Progenitor cell of endocrine pancreas (in vitro differentiated cells): ENCODE data around the gene CTSS. TPM values are rescaled to one million over a fixed set of nuclear protein-coding genes. Genes with fewer than 3 reads are reported as not detected.
A peak's percentile ranks its signal among the peaks of the same experiment; 100 is the strongest.
"Not testable (repeated sequence)": the region's sequence is repeated elsewhere in the genome, so short reads cannot be mapped to it uniquely, and the experiment has no call there.

Source experiments
- DNase-seq: peaks from one replicate; pipeline ENCODE4 v3.0.0; 2021; ENCODE audit warnings: low spot score; ENCODE audit not compliant: unreplicated experiment
- H3K27ac Mint-ChIP-seq: 2 replicates; pipeline ENCODE4 v1.8.0; 2021; ENCODE audit warnings: mild to moderate bottlenecking, moderate library complexity, mixed read lengths
- H3K27me3 Mint-ChIP-seq: 2 replicates; pipeline ENCODE4 v1.8.0; 2021; ENCODE audit warnings: mixed read lengths
- H3K36me3 Mint-ChIP-seq: 2 replicates; pipeline ENCODE4 v1.8.0; 2022; ENCODE audit warnings: mixed read lengths; ENCODE audit not compliant: insufficient read depth
- H3K4me1 Mint-ChIP-seq: 2 replicates; pipeline ENCODE4 v1.8.0; 2021; ENCODE audit warnings: low read depth, mixed read lengths
- H3K4me3 Mint-ChIP-seq: 2 replicates; pipeline ENCODE4 v1.8.0; 2021; ENCODE audit warnings: low read depth, mild to moderate bottlenecking, moderate library complexity, mixed read lengths
- H3K9me3 Mint-ChIP-seq: 2 replicates; pipeline ENCODE4 v1.8.0; 2021; ENCODE audit warnings: low read depth, mixed read lengths
- CTCF ChIP-seq: fragments of 200-600 bp; sonication (generic); IDR thresholded peaks from one replicate; pipeline ENCODE4 v1.5.0; 2021; ENCODE audit warnings: antibody characterized with exemption, mild to moderate bottlenecking; ENCODE audit not compliant: unreplicated experiment
- total RNA-seq: library from RNA; stranded (reverse); gene quantifications from 2 replicates; pipeline ENCODE4 v1.2.1, GENCODE V29; 2021

The CTSS gene
- total RNA-seq, 1 donor from 2014 or later = 0.17 TPM

GRCh38 chr1:150798525-150798924 lies 32.9 kb upstream of the CTSS start:
- H3K27ac Mint-ChIP-seq = no peak overlapping the region
- H3K36me3 Mint-ChIP-seq = peaks cover 4% of the 10 kb centered on the region
- no peaks in the 10 kb centered on the region for H3K27me3 Mint-ChIP-seq
- no peaks in the 10 kb centered on the region for H3K4me1 Mint-ChIP-seq
- no peak for TF ChIP-seq CTCF
- H3K4me3 Mint-ChIP-seq = no peak overlapping the region
- DNase-seq = no peak
- H3K9me3 Mint-ChIP-seq = no peaks in the 10 kb centered on the region

- Mint-ChIP-seq H3K9me3 (no peaks in the 10 kb centered on the region), H3K4me3 (no peak overlapping the region), H3K4me1 (no peaks in the 10 kb centered on the region), H3K27ac (no peak overlapping the region), H3K36me3 (peaks cover 4% of the 10 kb centered on the region), H3K27me3 (no peaks in the 10 kb centered on the region)
- DNase-seq = no peak
- no peak for TF ChIP-seq CTCF
Measured at GRCh38 chr1:150796374-150796773, 30.8 kb upstream of the CTSS start.

GRCh38 chr1:150793778-150794177 lies 28.2 kb upstream of the CTSS start:
- DNase-seq, H3K4me1 Mint-ChIP-seq, H3K27ac Mint-ChIP-seq, H3K4me3 Mint-ChIP-seq, H3K36me3 Mint-ChIP-seq, H3K9me3 Mint-ChIP-seq, H3K27me3 Mint-ChIP-seq: not testable (repeated sequence)

GRCh38 chr1:150793221-150793620 lies 27.6 kb upstream of the CTSS start:
- no peaks in the 10 kb centered on the region for H3K27me3 Mint-ChIP-seq
- TF ChIP-seq CTCF = no peak
- H3K27ac Mint-ChIP-seq = no peak overlapping the region
- H3K4me3 Mint-ChIP-seq = no peak overlapping the region
- no peak for DNase-seq
- H3K36me3 Mint-ChIP-seq = peaks cover 4% of the 10 kb centered on the region
- no peaks in the 10 kb centered on the region for H3K4me1 Mint-ChIP-seq
- no peaks in the 10 kb centered on the region for H3K9me3 Mint-ChIP-seq

GRCh38 chr1:150791585-150791984 lies 26.0 kb upstream of the CTSS start:
- H3K36me3 Mint-ChIP-seq = no peaks in the 10 kb centered on the region
- no peak for TF ChIP-seq CTCF
- DNase-seq = no peak
- H3K27ac Mint-ChIP-seq = peak overlapping the region; percentile 2
- no peaks in the 10 kb centered on the region for H3K27me3 Mint-ChIP-seq
- H3K4me1 Mint-ChIP-seq = no peaks in the 10 kb centered on the region
- no peak overlapping the region for H3K4me3 Mint-ChIP-seq
- H3K9me3 Mint-ChIP-seq = no peaks in the 10 kb centered on the region

- DNase-seq = no peak
- no peaks in the 10 kb centered on the region for H3K27me3 Mint-ChIP-seq
- H3K4me3 Mint-ChIP-seq = no peak overlapping the region
- TF ChIP-seq CTCF = no peak
- H3K4me1 Mint-ChIP-seq = no peaks in the 10 kb centered on the region
- H3K9me3 Mint-ChIP-seq = no peaks in the 10 kb centered on the region
- no peaks in the 10 kb centered on the region for H3K36me3 Mint-ChIP-seq
- no peak overlapping the region for H3K27ac Mint-ChIP-seq
Measured at GRCh38 chr1:150789396-150789795, 23.8 kb upstream of the CTSS start.
